A549 treated with ZK216348 at 1 μM for 4 hours (cell line): ENCODE results near the gene OPRL1. TPM values are rescaled to one million over a fixed set of nuclear protein-coding genes. Genes with fewer than 3 reads are reported as not detected.

Source experiments
- total RNA-seq: library from RNA; stranded (reverse); fragments of 200-300 nt; extraction: Qiagen RNA extraction; gene quantifications from 5 replicates; pipeline ENCODE4 v1.2.3, GENCODE V29; 2022; ENCODE audit warnings: low read depth

Gene OPRL1
- 0.46 to 0.98 TPM (median 0.70 TPM) in 5 replicates for total RNA-seq

DNA sequence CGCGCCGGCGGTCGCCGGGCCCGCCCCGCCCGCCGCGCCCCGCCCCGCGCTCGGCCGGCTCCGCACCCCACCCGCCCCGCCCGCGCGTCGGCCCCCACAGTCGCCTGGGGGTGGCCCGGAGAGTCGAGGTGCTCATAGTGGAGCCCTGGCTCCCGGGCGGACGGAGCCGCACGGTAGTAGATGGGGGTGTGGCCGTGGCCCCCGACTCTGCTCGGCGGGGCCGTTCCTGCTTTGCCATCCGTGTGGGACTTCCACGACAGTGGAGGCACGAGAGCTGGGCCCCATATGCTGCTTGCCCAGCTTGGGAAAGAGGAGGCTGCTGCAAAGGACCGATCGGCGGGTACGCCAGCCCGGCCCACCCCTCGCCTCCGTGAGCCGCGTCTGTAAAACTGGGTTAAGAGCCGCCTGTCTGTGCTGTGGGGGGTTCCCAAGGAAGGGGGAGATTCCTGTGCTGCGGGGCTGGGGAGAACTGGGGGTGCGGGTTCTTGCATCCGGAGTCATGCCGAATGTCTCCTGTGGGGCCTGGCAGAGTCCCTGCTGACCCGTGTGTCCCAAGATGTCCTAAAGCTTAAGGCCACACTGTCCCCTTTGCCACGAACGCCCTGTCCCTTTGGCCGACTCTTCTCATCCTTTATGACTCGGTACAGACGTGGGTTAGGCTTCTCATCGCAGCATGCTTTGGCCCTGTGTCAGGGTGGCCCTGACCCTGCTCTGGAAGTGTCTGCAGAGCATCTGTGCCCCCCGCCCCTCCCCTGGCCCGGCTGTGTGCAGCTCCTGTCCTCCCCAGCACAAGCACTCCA, at the start of gene OPRL1:
OPRL1 (plus strand) TSS at position 70 of the 800 bp plus-strand sequence. CDS start 12,639 bp downstream, outside the sequence.

DNA sequence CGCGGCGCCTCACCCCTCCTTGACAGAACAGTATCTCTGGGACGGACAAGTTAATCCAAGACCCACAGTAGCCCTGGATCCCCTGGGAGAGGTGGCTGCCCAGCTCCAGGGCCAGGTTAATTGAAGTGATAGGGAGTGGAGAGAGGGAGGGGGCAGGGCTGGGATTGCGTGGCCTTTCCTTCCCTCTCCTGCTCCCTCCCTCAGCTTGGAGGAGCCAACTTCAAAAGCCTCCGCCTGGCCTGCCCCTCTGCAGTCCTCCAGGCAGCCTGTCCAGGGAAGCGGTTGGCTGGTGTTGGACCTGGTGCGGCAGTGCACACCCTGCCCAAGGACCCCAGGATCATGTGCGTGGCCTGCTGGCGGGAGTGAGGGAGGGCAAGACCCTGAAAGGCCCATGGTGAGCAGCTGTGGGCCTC, 43.9 kb upstream of the OPRL1 start, which contains the start of gene C20orf204:
C20orf204 (plus strand) TSS at position 250 of the 413 bp plus-strand sequence; CDS start at position 392, 142 bp downstream.

DNA sequence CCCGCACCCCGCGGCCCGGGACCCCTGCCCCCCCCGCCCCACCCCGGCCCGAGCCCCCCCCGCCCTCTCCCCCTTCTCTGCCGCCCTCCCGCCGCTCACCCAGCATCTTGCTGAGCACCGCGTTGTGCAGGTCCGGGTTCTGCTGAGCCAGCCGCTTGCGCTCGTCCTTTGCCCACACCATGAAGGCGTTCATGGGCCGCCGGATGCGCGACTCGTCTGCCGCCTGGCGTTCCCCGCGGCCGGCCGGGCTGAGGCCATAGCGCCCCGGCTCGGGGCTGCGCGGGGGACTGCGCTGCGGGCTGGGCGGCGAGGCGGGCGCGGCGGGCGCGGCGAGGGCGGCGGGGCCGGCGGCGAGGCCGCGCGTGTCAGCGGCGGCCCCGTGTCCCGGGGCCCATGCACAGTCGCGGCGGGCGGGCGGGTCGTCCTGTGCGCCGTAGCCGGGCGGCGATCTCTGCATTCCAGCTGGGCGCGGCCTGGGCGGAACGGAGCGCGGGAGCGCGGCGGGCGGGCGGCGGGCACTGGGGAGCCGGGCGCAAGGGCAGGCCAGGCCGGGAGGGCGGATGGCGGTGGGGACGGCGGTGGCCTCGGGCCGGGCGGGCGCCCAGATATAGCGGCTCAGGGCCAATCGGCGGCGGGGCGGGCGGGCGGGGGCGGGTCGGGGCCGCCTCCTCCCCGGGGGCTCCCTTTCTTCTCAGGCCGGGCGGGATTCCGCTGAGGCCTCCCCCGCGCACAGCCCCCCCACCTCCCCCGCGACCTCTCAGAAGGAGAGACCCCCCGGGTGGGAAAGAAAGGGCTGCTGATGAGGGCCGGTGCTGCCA, 30.6 kb upstream of the OPRL1 start, which contains the start of gene SOX18:
SOX18 (minus strand) TSS at position 580 of the 818 bp plus-strand sequence; CDS start at position 457, 123 bp downstream.

DNA sequence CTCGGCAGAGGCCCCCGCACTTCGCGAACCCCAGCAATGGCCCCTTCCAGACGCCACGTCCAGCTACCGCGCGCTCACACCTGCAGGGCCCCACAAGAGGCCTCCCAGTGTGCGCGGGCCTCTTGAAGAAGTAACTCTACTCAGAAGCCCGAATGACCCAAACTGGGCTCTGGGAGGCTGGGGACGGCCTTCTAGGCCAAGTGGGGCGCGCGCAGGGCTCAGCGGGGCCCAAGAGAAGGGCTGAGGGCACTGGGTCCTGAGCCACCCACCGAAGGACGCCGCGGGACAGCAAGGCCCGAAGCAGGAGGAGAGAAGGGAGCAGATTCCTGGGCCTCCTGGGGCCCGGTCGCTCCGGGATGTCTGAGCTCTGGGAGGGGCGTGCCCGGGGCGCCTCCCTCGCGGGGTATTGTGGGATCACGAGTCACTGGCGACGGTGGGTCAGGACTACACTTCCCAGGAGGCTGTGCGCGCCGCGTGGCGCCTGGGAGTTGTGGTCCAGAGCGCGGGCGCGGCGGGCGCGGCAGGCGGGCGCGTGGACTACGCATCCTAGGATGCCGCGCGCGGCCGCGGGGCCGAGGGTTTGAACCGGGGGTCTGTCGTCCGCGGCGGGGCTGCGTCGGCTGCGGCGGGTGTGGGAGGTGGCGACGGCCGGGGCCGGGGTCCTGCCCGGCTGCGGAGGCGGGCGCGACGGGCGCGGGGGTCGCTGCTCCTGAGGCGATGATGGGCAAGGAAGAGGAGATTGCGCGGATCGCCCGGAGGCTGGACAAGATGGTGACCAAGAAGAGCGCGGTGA, 17.1 kb upstream of the OPRL1 start, which contains the start of gene TCEA2:
TCEA2 (plus strand) TSS at position 603 of the 793 bp plus-strand sequence; CDS start at position 718, 115 bp downstream.

DNA sequence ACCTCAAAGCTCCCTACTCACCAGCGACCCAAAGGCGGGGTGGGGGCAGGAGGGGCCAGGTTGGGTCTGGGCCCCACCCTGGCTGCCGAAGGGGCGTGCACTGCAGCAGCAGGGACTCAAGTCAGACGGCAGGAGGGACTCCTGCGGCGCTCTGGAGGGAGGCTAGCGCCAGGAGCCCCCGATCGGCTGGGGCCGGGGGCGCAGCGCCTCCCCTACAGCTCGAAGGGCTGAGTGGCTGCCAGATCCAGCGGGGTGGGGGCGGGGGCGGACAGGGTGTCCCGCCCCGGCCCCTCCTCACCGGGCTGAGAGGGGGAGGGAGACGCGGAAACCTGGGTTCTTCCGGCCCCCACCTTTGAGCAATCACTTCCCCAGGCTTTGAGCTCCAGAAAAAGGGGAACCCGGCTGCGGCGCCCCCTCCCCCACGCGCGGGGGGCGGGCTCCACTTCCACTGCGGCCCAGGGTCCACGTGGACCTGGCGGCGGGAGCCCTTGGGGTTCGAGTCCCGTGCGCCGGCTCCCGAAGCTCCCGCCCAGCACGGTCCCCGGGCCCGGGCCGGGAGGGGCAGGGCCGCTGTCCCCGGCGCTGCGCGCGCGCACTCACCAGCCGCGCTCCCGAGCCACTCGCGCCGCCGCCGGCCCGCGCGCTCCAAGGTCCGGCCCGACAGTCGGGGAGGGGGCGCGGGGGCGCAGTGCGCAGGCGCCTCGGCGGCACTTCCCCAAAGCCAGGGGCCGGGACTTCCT, 439 bp upstream of the OPRL1 start, which contains the start of gene RGS19:
RGS19 (minus strand) TSS at position 246 of the 740 bp plus-strand sequence. CDS start 2,632 bp downstream, outside the sequence.

DNA sequence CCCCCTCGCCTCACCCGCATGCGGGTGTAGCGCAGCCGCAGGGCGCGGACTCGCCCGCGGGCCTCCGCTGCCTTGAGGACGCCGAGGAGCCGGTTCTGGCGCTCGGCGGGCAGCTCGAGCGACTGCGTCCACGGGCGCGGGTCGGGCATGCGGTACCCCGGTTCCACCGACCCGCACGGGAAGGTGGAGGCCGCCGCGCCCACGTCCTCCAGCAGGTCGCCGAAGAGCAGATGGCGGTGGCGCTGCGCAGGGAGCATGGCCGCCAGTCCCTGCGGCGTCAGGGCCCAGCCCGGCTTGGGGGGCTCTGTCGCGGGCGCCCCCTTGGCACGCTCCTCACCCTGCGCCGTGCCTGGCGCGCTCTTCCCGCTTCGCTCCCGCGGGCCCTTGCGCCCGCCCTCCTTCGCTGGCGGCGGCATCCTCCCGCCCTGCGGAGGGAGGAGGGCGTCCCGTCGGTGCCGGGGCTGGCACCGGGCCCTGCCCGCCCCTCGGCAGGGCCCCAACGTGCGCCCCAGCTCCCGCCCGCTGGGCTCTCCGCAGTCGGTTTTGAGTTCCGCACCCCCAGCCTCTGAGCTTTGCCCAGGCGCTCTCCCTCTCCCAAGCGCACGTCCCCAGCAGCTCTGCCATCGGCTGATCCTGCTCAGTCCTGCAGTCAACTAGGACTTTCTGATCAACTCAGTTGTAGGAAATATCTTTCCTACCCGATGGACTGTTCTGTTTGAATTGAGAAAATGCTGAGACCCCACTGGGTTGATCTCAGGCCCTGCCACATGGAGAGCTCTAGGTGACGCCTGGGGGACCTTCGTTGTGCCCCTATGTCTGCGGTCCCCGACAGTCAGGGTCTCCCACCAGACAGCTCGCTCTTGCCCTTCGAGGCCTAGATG, 4.2 kb downstream of the OPRL1 start, which contains the start of gene LKAAEAR1:
LKAAEAR1 (minus strand) TSS at position 595 of the 881 bp plus-strand sequence; CDS start at position 416, 179 bp downstream.

DNA sequence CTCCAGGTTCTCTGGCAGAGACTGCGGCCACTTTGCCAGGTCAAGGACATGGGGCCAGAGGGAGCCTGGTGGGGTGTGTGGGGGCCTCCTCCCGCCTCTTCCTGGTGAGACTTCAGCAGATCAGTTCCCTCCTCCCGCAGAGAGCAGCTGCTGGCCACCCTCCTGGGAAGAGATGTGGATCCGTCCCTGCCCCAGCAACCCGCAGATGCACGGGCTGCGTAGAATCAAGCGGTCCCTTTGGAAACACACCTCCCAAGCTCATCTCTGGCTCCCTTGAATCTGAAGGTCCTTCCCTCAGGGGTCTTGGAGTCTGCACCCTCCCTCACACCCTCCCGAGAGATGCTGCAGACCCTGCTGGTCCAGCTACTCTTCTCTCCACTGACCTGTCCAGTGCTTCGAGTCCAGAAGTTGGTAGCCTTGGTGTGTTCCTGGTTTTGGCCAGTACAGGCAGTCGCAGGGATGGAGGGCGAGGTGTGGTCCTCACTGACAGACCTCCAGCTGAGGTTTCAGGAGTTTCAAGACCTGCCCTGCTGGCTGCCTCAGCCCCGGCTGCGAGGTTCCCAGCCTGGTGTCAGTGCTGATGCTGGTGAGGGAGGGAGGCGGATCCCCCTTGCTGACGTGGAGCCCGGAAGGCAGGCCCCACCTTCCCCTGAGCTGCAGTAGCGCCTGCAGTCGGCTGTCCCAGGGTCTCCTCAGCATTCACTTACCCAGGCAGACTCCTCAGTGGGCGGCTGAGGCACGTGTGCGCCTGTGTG, 27.3 kb downstream of the OPRL1 start, which contains the start of gene NPBWR2:
NPBWR2 (minus strand) TSS at position 585 of the 755 bp plus-strand sequence. CDS start 734 bp downstream, outside the sequence.

Other genes starting within 250 kb of the OPRL1 start
- gene ZBTB46, start 248.8 kb upstream of the OPRL1 start, total RNA-seq, result 0.42 to 1.1 TPM (median 0.88 TPM) in 5 replicates
- not detected in 5 replicates for gene ABHD16B, start 218.6 kb upstream of the OPRL1 start, total RNA-seq
- gene TPD52L2, start 214.8 kb upstream of the OPRL1 start, total RNA-seq, result 119 to 139 TPM (median 129 TPM) in 5 replicates
- gene DNAJC5, start 185.0 kb upstream of the OPRL1 start, total RNA-seq, result 18.7 to 32.7 TPM (median 30.2 TPM) in 5 replicates
- gene UCKL1, start 123.7 kb upstream of the OPRL1 start, total RNA-seq, result 18.2 to 41.0 TPM (median 34.4 TPM) in 5 replicates
- gene ZNF512B, start 110.2 kb upstream of the OPRL1 start, total RNA-seq, result 7.3 to 14.2 TPM (median 13.0 TPM) in 5 replicates
- not detected in 5 replicates for gene SAMD10, start 100.4 kb upstream of the OPRL1 start, total RNA-seq
- 44.5 to 60.4 TPM (median 57.8 TPM) in 5 replicates for gene PRPF6, start 99.0 kb upstream of the OPRL1 start, total RNA-seq
- gene C20orf204, start 43.9 kb upstream of the OPRL1 start, total RNA-seq, result 0.13 to 0.54 TPM (median 0.42 TPM) in 5 replicates
- 1.4 to 3.4 TPM (median 2.6 TPM) in 5 replicates for gene SOX18, start 30.4 kb upstream of the OPRL1 start, total RNA-seq
- 32.5 to 53.6 TPM (median 47.9 TPM) in 5 replicates for gene TCEA2, start 16.9 kb upstream of the OPRL1 start, total RNA-seq
- gene RGS19, start 564 bp upstream of the OPRL1 start, total RNA-seq, result 16.3 to 29.0 TPM (median 26.0 TPM) in 5 replicates
- 1.3 to 1.8 TPM (median 1.6 TPM) in 4 of 5 replicates, not detected in the other for gene LKAAEAR1, start 4.3 kb downstream of the OPRL1 start, total RNA-seq
- not detected in 5 replicates for gene NPBWR2, start 27.5 kb downstream of the OPRL1 start, total RNA-seq
- gene MYT1, start 84.4 kb downstream of the OPRL1 start, total RNA-seq, result 0.08 to 0.93 TPM (median 0.44 TPM) in 5 replicates
- gene PCMTD2, start 175.7 kb downstream of the OPRL1 start, total RNA-seq, result 8.4 to 14.4 TPM (median 12.4 TPM) in 5 replicates